NCI-H524 treated with DMSO at 0.1 percent for 48 hours (cell line): ENCODE data around the gene ZNF275.
"Not testable (repeated sequence)": the region's sequence is repeated elsewhere in the genome, so short reads cannot be mapped to it uniquely, and the experiment has no call there.

Experiments
- DNase-seq: peaks from one replicate; lab custom pipeline; 2025; lab: John Stamatoyannopoulos, UW

The ZNF275 gene

DNA sequence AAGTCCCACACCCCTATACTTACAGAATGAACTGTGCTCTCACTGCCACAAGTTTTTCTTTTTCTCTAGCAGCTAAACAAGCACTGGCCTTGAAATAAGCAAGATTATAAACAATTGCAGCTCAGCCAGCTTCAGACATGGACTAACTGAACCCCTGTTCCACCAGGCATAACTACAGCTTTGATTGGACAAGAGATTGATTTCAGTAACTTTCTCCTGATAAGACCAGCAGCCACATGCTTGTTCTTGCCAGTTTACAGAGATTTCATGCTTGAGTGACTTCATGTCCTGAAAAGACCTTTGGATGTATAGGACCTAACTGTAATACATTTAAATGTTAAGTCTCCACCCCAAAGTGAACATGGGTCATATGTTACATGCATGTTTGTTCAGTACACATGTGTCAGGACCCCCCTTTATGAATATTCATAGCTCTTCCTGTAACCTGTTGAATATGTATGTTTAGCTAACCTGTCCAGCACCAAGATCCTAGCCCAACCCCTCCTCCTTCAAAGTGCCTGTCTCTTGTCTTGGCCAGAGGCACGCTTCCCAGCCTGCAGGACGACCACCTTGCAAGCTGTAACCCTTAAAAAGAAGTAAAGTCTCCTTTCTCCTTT, 27.9 kb downstream of the ZNF275 start:
- DNase-seq: no peak

DNA sequence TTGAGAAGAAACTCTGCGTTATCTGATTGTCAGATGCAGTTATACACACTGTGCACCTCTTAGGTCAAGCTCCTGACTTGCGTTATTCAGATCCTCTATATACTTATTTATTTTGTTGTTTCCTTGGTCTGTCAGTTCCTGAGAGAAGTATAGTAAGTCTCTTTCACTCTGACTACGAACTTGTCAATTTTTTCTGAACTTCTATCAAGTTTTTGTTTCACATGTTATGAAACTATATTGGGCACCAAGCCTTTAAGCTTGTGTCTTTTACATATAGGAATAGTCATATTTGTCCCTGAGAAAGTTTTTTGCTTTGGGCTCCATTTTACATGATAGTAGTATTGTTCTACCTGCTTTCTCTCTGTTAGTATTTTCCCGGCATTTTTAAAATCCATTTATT, 31.7 kb downstream of the ZNF275 start:
- no peak for DNase-seq

DNA sequence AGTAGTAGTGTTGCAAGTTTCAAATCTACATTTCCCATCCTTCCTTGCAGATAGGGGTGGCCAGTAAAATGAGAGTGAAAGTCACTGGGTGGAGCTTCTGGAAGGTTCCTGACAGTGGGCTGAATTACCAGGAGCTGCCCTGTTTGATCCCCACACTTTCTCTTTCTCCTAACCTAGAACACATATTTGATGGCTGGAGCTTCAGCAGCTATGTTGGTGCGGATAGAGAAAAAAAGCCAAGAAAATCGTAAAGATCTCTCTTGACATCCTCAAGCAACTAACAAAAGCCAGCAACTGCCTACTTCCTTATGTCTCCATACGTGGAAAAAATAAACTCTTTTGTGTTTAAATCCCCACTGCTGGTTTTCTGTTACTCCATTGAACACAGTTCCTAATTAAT, 32.2 kb downstream of the ZNF275 start:
- DNase-seq: no peak

DNA sequence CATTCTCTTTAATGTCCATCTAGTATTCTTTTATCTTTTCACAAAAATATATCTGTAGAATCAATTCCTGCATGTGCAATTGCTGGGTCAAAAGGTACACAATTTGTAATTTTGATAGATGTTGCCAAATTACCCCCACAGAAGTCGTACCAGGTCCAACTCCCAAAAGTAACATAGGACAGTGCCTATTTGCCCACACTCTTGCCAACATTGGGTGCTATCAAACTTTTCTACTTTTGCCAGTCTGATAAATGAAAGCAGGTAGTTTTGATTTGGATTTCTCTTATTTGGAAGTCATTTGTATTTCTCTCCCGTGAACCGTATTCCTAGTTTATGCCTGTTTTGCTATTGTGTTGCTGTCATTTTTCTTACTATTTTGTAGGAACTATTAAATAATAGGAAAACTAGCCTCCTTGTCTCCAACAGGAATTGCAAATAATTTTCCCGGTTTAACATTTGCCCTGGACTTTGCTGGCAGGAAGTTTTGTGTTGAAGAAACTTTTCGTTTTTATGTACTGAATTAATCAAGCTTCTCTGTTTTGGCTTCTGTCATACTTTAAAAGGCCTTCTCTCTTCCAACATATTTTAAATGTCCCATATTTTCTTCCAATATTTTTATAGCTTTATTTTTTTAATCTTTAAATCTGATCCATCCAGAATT, 33.1 kb downstream of the ZNF275 start:
- DNase-seq: no peak

DNA sequence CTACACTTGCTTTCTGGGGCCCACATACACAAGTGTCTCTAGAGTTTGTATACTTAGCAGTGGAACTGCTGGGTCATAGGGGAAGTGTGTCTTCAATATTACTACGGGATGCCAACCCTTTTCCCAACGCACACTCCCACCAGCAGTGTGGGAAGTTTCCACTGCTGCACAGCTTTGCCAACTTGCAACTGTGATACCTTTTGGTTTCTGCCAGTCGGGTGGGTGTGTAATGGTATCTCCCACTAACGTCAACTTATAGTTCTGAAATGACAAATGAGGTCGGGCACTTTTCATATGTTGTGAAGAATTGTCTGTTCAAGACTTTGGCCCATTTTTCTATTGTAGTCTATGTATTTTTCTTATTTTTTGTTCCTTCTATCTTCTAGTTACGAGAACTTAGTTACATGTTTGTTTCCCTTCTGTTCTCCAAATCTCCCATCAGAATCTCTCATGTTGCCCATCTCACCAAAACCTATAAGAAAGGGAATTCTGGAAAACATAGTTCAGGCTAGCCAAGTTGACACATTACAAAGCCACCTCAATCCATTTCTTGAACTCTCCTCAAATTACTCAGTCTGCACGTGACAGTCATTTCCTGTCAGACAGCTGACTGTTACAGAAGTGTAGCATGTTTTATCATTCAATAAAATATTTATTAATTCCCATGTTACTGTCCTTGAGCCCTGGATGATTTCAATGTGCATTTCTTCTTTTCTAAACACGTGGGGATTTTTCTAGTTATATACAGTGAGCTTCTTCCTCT, 36.5 kb downstream of the ZNF275 start:
- no peak for DNase-seq

DNA sequence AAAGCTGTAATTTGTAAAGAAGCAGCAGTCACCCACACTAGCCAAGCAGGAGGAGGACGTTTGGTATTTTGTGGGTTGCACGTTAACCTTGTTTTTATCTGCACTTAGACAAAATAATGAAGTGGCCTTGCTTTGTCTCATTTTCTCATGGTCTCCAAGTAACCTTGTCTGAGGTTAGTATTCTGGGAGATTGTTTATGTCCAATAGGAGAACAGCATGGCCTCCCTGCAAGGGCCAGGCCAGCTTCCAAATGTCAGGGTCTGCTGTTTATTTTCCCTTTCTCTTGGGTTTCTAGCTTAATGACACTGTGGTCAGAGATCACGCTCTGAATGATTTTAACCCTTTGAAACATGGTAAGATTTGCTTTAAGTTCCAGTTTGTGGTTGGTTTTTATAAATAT, 37.3 kb downstream of the ZNF275 start:
- no peak for DNase-seq

DNA sequence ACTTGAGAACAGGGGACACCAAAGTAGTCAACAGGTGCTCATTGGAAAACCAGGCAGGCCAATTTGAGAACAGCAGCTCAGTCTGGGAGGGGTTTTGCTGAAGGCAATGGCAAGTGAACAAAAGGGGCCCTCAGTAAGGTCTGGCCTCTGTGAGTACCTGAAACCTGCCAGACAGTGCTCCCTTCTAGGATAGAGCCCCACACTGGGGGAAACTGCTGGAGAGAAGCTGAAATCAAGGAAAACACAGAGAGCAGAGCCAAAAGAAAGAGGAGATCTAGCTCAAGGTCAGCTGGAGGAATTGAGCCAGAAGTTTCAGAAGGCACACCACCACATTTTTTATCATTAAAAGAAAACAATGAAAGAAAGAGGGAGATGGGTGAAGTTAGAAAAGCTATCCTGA, 39.0 kb downstream of the ZNF275 start:
- no peak for DNase-seq

DNA sequence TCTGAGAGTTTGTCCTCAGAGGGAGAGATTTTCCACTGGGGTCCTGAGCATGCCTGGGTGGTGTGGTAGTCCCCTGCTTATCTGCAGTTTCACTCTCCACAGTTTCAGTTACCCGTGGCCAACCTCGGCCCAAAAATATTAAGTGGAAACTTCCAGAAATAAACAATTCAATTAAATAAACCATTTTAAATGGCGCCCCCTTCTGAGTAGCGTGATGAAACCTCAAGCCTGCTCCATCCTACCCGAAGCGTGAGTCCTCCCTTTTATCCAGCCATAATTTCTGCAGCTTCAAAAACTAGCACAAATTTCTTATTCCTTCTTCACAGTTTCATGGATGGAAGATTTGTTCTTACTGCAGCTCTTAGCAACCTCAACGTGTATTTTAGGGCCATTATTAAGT, 40.5 kb downstream of the ZNF275 start:
- no peak for DNase-seq

DNA sequence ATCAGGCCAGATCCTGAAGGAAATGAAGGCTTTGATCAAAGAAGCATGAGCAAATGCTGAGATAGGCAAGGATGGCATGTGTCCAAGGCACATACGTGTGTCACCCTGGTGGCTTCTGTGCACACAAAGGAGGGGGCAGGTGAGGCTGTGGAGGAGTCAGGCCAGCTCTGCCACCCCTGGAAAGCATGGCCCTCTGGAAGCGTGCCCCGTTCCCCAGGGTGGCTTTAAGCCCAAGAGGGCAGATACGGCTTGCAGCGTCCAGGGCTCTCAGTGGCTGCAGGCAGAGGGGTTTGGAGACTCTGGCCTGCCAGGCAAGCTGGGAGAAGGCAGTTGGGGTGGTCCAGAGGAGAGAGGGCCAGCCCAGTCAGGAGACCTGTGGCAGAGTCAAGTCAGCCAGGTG, 41.6 kb downstream of the ZNF275 start:
- no peak for DNase-seq

DNA sequence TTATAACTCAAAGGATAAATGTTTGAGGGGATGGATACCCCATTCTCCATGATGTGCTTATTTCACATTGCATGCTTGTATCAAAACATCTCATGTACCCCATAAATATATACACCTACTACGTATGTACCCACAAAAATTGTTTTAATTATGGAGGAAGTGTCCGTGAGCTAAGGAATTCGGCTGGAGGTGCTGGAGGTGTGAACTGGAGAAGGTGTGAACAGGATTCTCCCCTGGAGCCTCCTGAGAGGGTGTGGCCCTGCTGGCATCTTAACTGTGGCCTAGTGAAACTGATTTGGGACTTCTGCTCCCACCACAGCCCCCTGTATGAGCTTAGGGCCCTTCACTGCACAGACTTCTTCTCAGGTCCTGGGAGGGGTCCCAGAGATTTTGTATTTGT, 43.8 kb downstream of the ZNF275 start:
- no peak for DNase-seq

DNA sequence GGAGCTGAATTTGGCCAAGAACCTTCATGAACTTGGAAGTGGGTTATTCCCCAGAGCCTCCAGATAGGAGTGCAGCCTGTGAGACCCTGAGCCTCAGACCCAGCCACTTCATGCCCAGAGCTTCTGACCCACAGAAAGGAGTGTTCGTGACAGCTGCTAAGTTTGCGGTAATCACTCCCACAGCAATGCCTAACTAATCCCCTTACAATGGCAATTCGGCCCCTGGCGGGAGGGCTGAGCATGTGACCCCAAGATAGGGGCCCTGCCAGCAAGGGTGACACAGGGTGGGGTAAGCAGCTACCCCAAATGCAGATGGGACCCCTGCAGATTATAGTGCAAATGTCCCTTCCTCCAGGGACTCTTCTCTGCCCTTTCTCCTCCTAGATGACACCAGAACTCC, 44.7 kb downstream of the ZNF275 start:
- DNase-seq: no peak

DNA sequence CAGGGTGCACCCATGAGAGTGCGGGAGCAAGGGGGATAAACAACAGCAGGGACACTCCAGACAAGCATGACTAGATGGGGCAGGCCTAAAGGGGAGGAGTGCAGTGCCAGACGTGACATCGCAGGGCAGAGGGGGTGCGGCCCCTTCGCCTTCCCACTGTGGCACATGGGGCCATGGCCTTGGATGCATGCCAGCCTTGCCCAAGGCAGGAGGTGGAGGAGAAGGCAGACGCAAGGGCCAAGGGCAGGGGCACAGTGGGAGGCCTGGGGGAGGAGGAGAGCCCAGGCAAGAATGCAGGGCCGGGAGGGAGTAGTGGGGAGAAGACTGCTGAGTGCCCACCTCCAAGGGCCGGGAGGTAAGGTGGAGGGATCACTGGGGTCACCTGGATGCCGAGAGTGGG, 45.6 kb downstream of the ZNF275 start:
- DNase-seq: no peak

DNA sequence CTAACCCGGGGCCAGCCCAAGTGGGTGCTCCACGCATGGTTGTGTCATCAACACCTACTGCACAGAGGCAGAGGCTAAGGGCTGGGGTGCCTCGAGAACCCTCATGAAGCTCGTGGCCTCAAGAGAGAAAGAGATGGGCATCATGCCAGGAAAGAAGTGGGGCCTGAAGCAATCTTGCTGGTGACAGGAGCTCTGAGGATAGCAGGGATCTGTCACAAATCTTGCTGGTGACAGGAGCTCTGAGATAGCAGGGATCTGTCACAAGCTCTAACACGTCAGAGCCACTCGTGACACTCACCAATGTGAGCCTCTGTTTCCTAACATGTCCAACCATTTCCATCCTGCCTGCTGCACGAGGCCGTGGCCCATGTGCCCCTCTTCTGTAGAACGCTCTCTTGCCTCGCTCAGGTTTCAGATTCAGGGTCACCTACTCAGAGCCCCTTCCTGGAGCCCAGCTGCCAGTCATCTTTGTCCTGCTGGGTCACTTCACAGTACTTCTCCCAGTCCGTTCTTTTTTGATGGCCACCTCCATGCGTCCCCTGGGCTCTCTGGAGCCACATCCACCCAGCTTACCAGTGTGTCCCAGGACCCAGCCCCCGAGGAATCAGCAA, 46.1 kb downstream of the ZNF275 start:
- no peak for DNase-seq

DNA sequence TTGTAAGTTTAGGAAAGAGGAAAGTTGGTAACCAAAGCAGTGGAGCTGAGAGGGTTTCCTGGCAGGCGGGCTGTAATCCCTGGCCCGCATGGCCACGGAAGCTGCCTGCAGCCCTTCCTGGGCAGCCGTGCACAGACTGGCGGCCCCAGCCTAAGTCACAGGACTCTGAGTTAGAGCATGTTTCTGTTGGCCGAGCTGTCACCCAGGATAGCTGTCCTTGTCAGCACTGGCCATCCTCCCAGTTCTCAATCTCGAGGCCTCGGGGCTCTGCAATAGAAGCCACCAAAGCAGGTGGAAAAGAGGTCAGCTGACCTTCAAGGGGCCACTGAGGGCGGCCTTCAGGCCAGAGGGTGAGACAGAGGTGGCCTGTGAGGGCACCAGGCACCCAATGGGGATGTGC, 46.7 kb downstream of the ZNF275 start:
- no peak for DNase-seq

DNA sequence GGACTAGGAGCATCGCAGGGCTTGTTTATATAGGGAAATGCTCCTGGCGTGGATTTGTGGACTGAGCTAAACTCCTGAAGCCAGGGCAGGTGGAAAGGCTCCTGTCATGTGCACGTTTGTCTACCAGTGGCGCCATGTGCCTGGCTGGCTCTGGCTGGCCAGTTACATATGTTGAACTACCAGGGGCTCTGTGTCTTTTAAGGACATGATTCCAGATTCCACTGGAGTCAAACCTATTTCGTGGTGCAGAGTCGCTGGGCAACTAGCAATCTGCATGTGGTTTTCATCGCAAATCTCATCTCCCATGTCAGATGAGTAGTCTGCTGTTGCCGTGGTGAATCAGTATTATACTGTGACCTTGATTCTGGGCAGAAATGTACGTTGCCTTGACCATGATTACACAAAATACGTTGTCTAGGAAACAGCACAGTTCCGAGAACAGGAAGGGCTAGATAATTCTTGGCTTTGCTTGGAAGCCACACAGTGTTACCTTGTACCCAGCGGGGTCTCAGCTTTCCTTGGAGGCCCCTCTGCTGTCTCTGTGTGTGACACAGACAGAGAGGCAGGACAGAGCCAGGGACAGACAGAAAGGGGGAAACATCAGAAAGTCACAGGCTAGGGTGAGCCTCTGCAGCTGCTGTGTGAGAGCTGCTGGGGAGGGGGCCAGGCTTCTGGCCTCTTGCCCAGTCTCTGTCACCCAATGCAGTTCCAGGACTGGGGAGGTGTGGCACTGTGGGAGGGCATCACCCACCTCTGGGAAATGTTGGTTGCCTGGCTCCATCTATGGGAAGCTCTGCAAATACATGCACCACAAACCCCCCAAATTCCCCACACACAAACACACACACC, 48.0 kb downstream of the ZNF275 start:
- DNase-seq: peak; percentile 29

DNA sequence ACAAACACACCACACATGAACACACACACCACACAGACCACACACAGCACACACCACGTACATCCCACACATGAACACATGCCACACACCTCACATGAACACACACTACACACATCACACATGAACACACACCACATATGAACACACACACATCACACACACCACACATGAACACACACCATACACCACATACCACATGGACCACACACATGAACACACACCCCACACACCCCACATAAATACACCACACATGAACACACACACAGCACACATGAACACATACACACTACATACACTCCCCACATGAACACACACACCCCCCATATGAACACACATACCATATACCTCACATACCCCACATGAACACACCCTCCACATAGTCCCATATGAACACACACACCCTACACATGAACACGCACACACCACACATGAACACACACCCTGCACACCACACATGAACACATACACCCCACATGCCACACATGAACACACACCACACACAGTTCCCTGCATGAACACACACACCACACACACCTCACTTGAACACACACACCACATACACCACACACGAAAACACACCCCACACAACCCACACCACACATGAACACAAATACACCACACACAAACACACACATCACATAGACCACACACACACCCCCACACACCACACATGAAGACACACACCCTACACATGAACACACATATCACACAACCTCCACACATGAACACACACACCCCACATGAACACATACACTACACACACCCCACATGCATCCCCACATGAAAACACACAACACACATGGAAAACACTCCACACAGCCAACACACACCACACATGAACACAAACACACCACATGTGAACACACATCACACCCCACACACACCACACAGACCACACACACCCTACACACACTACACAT, 48.9 kb downstream of the ZNF275 start:
- no peak for DNase-seq

DNA sequence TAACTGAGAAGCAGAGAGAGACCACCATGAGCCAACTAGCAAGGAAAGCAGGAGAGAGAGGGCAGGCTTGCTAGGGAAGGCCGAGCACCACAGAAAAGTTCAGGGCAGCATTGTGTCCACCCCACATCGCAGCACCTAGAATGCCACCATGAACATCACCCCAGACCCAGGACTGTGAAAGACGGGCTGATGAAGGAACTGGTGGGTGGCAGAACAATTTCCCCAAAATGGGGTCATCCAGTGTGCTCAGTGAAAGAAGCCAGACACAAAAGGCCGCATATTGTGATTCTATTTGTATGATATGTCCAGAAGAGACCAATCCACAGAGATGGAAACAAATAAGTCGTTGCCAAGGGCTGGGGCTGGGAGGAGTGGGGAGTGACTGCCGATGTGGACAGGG, 50.4 kb downstream of the ZNF275 start:
- DNase-seq: no peak

DNA sequence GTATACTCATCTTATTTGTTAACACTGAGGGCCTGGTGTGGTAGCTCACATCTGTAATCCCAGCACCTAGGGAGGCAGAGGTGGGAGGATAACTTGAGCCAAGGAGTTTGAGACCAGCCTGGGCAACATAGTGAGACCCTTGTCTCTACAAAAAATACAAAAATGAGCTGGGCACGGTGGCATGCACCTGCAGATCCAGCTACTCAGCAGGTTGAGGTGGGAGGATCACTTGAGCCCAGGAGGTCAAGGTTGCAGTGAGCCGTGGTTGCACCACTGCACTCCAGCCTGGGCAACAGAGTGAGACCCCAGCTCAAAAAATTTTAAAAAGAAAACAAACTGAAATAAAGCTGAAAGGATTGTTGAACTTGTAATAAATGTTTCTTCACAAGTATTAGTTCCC, 51.0 kb downstream of the ZNF275 start:
- DNase-seq: not testable (repeated sequence)

DNA sequence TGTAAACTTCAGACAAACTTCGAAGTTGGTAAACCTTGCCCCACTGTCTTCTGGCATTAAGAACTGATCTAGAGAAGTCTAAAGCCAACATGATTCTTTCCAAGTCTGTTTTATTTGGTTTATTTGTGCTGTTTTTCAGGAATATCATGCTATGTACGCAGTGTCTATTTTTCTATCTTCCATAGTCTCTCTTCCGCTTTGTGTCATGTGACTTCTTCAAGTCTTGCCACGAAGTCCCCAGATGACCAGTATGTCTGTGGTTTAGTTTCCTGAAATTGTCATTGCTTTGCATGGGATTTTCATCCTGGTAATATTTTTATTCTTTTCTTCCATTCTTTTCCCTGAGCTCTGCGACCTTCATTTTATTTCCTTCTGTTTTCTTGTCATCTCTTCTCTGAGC, 52.1 kb downstream of the ZNF275 start:
- DNase-seq: no peak

DNA sequence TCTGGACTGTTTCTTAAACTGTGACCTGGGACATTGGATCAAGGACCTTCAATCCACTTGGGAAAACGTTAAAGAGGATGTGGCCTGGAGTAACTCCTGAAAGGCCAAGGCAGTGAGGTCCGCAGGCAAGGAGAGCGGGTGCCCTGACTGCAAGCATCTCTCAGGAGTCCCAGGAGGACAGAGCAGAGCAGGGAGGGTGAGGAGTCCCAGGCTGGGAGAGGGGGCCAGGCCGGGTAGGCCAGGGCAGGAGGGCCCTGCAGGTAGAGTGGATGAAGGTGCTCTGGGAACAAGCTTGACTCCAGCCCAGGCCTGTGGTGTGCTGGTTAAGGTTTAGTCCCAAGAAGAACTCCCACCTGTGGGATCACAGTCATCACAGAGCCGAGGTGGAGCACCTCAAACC, 53.4 kb downstream of the ZNF275 start:
- no peak for DNase-seq
